Suprapubic skin (tissue), 4 donors: ENCODE data around the gene TSPAN12.

Source experiments
- CTCF ChIP-seq, 2 donors: fragments of 200-600 bp in 1 of 2; fragments of 450-650 bp in 1 of 2; sonication (generic) in 1 of 2; IDR thresholded peaks; one replicate each; pipeline ENCODE4 v1.5.1; 2016 to 2019; ENCODE audit warnings: antibody characterized with exemption in 2 of 2, mild to moderate bottlenecking in 1 of 2, moderate library complexity in 1 of 2
- EP300 ChIP-seq: sonication (generic); formaldehyde crosslinking; IDR thresholded peaks from one replicate; pipeline ENCODE4 v1.6.1; 2017; ENCODE audit warnings: antibody characterized with exemption
- POLR2A ChIP-seq, 2 donors: fragments of 450-650 bp; IDR thresholded peaks; one replicate each; pipeline ENCODE4 v1.6.1; 2017; ENCODE audit warnings: antibody characterized with exemption in 2 of 2, mild to moderate bottlenecking in 2 of 2, moderate library complexity in 2 of 2
- POLR2AphosphoS5 ChIP-seq, 3 donors: sonication (generic); formaldehyde crosslinking; IDR thresholded peaks; one replicate each; pipeline ENCODE4 v1.6.1; 2017; ENCODE audit warnings: antibody characterized with exemption in 3 of 3

GRCh38 chr7:120785095-120785494 lies 72.8 kb downstream of the TSPAN12 start:
- no peak for TF ChIP-seq POLR2AphosphoS5 (IDR thresholded peaks at IDR 0.05)
- no peak for TF ChIP-seq CTCF (IDR thresholded peaks at IDR 0.05)
- TF ChIP-seq POLR2A (IDR thresholded peaks at IDR 0.05) = no peak
- no peak for TF ChIP-seq EP300
